ENCODE results near the gene TGOLN2.

TGOLN2 gene

GRCh38 chr2:85355073-85355410 is 27.3 kb upstream of the TGOLN2 start:
- TF ChIP-seq REST (IDR thresholded peaks at IDR 0.05; ENCODE audit: low read depth) (no peak), USF1 (IDR thresholded peaks at IDR 0.05) (no peak)

- TF ChIP-seq EGR1 (IDR thresholded peaks at IDR 0.05), result peak; percentile 6; the same call in 1 of the 2 replicates
- TF ChIP-seq CREB1 (IDR thresholded peaks at IDR 0.05; ENCODE audit: low read depth), result no peak
- TF ChIP-seq TAF1 (IDR thresholded peaks at IDR 0.05; ENCODE audit: low read depth), result peak; percentile 98
- 0 out of 2 replicates have a peak, but pooled peaks have one; percentile 38 for TF ChIP-seq FOXM1 (IDR thresholded peaks at IDR 0.05; ENCODE audit: borderline replicate concordance, low read depth)
- 0 out of 2 replicates have a peak, but pooled peaks have one; percentile 51 for TF ChIP-seq YY1 (IDR thresholded peaks at IDR 0.05; ENCODE audit: low read depth)
- peak; percentile 48; the same call in 1 of the 2 replicates for TF ChIP-seq REST (IDR thresholded peaks at IDR 0.05; ENCODE audit: low read depth)
- peak; percentile 66 for TF ChIP-seq MAX (IDR thresholded peaks at IDR 0.05)
- peak; percentile 7; the same call in 1 of the 2 replicates for TF ChIP-seq RAD21 (IDR thresholded peaks at IDR 0.05; ENCODE audit: low read depth)
- TF ChIP-seq EP300 (IDR thresholded peaks at IDR 0.05; ENCODE audit: borderline replicate concordance), result no peak
- peak; percentile 65 for TF ChIP-seq NFIC (IDR thresholded peaks at IDR 0.05)
- TF ChIP-seq TEAD4 (IDR thresholded peaks at IDR 0.05), result 0 out of 2 replicates have a peak, but pooled peaks have one; percentile 22
- peak; percentile 25 for TF ChIP-seq USF1 (IDR thresholded peaks at IDR 0.05)
- TF ChIP-seq TCF12 (IDR thresholded peaks at IDR 0.05; ENCODE audit: low read depth), result peak; percentile 57; the same call in 1 of the 2 replicates
- TF ChIP-seq ZBTB7A (IDR thresholded peaks at IDR 0.05; ENCODE audit: low read depth), result peak; percentile 48; the same call in 1 of the 2 replicates
- no peak for TF ChIP-seq CEBPB (IDR thresholded peaks at IDR 0.05)
These were observed 26.7 kb upstream of the TGOLN2 start, which contains the start of the genes ELMOD3 and RETSAT for GRCh38 chr2:85354286-85355072. TSS of gene ELMOD3 (plus strand) at chr2:85354769. CDS start at chr2:85357199, 2,430 bp downstream. TSS of gene RETSAT (minus strand) at chr2:85354528. CDS start at chr2:85354507, 21 bp downstream.

GRCh38 chr2:85353876-85354285 is 26.1 kb upstream of the TGOLN2 start:
- TF ChIP-seq ZBTB7A (IDR thresholded peaks at IDR 0.05; ENCODE audit: low read depth) (no peak; the same call in 1 of the 2 replicates), CEBPB (IDR thresholded peaks at IDR 0.05) (no peak), FOXM1 (IDR thresholded peaks at IDR 0.05; ENCODE audit: borderline replicate concordance, low read depth) (no peak), EP300 (IDR thresholded peaks at IDR 0.05; ENCODE audit: borderline replicate concordance) (no peak), TAF1 (IDR thresholded peaks at IDR 0.05; ENCODE audit: low read depth) (no peak), REST (IDR thresholded peaks at IDR 0.05; ENCODE audit: low read depth) (no peak), MAX (IDR thresholded peaks at IDR 0.05) (no peak), YY1 (IDR thresholded peaks at IDR 0.05; ENCODE audit: low read depth) (no peak), EGR1 (IDR thresholded peaks at IDR 0.05) (no peak)

GRCh38 chr2:85347599-85347998 is 19.8 kb upstream of the TGOLN2 start:
- no peak for TF ChIP-seq CEBPB (IDR thresholded peaks at IDR 0.05)
